Stimulated activated naive CD4-positive, alpha-beta T cell (primary cell): ENCODE measurements around the gene PODN.

ENCODE experiments used
- DNase-seq, 6 experiments: peaks; one replicate each; lab custom pipeline; 2025; lab: John Stamatoyannopoulos, UW

Gene PODN

DNA sequence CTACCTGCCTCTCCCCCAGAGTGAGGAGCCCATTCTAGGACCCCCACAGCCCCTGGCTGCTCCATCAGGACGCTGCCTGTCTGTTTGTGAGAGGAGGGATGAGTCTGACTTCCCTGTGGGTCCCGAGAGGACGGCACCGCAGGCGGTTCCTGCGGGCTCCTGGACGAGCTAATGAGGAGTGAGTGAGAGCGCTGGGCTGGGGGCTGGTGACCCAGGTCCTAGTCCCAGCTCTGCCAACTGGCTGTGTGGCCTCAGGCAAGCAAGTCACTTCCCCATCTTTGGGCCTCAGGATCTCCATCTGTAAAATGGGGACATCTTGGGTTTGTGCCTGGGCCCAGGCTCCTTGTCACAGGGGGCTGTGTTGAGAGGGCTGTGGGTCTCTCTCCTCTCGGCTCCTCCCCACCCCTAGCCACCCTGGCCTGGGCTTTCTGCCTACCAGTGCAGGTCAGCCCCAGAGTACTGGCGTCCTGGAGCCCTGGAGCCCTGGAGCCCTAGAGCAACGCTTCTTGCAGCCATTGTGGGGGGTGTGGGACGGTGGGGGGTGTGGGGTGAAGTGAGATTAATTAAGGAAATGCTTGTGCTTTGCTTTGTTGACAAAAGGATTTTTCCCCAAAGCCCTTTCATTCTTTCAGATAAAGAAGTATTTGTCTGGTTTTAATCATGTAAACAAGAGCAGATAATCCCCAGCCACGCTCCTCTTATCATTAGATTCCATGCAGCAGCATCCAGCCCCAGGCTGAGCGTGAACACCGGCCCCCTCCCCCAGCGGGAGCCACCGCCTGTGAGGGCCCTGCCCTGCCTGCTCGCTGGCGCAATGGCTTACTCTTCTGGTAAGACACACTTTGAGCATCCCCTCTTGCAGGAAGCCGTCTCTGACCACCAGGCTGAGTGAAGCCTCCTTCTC, 53.6 kb downstream of the PODN start:
- no peak for DNase-seq

DNA sequence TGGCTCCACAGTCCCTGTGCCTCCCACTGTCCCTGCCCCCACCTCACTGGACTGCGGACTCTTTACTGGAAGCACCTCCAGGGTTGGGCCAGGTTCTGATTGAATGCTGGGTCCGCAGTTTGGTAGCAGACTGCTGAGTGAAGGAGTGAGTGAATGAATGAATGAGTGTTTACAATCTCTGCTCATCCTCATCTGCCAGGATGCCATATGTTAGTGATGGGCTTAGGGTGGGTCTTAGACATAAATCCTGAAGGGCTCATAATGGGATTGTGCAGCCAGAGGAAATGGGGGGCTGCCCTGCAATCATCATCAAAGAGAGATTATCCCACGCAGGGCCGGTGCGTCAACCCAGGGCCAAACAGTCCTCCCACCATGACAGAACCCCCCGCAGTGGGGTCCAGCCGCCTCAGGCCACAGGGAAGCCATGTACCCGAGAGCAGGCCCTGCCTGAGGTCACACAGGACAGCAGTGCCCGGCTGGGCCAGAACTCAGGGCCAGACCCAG, 54.3 kb downstream of the PODN start:
- no peak for DNase-seq

DNA sequence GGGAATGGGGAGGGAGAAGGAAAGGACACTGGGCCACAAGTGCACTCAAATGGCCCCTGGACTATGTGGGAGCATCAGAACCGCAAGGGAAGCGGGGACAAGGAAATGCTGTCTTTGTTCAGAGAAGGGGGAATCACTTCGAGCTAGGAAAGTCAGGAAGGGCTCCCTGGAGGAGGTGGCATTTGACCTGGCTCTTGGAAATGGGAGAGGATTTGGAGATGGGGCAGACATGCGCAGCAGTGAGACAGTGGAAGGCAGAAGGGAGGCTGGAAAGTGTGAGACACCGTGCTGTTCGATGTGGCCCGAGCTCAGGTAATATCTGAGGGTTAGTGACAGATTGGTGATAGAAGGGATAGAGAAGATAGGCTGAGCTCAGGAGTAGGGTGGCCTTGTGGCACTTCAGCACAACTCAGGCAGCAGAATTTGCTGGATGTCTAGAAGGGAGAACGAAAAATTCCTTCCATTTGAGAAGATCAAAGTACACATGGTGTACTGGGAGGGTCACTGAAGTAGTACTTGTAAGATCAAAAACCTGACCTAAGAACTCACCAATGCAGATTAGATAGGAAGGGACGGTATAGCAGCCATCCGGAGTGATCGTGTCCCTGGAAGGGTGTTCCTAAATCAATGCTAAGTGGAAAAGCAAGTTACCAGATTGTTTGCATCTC, 55.1 kb downstream of the PODN start:
- DNase-seq, result no peak

DNA sequence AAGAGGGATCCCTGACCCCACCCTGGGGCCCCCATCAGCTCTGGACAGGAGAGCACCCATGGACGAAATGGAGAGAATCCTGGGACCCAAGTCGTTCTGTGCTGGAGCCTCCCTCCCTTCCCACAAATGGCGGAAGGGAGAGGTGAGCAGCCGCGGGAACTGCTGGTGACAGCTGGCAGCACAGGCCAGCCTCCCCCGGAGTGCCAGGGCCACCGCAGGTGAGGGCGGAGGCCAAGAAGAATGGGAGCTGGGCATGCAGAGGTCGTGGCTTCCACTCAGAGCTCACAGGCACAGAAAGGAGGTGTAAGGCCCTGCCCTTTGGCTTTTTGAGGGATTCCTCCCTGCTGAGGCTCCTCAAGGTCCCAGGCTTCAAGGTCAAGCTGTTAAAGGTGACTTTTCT, 55.8 kb downstream of the PODN start:
- DNase-seq, result no peak

DNA sequence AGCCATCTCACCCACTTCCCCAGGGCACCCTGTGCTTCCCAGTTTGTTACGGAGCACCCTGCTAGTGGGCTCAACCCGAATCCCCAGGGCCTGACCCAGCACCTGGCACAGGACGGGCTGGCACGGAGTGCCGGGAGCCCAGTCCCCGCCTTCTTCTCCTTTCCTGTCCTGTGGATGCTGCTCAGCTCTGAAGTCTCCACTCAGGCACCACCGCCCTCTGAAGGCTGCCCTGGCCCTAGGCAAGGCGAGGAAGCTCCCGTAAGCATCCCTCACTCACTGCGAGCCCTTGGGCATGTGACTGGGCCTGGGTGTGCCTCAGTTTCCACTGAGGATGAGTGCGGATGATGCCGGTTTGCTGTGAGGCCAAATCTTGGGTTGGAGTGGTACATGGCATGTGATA, 58.6 kb downstream of the PODN start:
- DNase-seq, result no peak

DNA sequence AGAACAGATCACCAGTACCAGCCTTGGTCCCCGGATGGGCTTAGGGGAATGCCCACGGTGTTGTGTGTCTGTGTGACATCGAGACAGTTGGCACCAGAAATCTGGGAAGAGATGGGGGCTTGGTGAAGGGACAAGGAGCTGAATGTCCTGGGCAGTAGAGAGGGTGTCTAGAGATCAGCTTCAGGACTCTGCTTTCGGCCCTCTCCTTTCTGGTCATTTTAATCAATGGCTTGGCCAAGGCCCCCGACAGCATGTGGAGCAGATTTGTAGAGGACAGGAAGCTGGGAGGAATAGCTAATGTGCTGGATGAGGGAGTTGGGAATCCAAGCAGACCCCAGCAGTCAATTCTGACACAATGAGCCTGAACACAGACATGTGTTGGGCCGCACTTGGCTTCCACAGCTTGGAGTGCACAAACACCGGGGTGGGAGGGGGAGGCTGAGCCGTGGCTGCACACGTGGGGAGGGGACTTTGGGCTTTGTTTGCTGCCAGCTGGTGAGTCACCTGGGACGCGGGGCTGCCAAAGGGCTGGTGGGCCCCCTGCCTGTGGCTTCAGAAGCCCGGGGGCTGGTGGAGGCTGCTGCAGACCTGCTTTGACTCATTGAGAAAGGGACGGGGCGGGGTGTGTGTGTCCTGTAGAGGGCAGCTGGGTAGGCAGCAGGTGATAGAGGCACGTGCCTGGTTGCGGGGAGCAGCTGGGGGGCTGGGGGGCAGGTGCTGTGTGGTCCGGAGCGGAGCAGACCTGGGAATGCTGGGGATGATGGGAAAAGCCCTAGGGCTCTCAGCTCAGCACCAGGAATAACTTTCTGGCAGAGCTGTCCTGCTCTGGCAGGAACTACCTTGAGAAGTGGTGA, 59.5 kb downstream of the PODN start:
- DNase-seq, result no peak

DNA sequence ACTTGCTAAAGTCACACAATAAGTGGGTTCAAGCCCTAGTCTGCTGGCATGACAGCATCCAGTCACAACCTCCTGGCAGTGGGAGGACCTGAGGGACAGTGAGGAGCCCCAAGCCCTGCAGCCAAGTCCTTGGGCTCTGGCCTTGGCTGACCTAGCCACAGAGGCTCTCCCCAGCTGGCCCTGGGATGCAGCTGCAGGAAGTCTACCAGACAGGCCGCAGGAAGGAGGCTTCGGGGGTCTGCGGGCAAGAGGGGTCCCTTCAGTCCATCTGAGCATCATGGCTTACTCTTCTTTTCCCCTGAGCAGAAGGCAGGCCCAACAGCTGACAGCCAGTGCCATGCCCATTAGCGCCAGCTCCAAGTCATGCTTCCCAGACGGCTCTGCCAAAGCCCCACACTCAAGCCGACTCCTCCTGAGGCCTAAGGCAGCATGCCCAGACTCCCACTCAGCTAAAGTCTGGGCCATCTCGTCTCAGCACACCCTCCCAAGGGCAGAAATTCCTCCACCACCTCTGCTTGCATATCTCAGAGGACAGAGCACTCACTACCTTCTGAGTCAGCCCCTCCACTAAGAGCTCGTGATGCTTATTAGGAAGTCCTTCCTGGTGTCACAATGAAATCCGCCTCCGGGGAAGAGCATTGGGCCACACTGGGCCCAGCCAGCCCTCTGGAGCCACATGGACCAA, 60.3 kb downstream of the PODN start:
- DNase-seq, result no peak

DNA sequence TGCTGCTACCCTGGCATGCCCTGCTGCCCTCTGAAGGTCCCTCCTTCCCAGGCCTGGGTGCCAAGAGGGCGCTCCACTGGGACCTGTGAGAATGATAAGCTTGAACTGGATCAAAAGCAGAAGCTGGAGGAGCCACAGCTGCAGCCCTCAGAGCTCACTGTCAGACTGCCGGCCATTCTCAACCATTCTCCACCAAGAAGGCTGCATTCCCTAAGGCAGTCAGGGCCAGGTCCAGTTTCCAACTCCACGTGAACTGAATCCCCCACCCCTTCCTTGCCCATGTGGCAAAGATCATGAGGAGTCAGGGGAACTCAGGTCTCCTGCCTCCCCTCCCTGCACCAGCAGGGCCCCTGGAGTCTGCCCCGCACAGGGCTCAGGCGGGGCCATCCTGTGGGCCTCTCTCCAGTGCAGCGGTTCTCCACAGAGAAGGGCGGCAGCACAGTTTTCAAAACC, 61.0 kb downstream of the PODN start:
- DNase-seq, result no peak

DNA sequence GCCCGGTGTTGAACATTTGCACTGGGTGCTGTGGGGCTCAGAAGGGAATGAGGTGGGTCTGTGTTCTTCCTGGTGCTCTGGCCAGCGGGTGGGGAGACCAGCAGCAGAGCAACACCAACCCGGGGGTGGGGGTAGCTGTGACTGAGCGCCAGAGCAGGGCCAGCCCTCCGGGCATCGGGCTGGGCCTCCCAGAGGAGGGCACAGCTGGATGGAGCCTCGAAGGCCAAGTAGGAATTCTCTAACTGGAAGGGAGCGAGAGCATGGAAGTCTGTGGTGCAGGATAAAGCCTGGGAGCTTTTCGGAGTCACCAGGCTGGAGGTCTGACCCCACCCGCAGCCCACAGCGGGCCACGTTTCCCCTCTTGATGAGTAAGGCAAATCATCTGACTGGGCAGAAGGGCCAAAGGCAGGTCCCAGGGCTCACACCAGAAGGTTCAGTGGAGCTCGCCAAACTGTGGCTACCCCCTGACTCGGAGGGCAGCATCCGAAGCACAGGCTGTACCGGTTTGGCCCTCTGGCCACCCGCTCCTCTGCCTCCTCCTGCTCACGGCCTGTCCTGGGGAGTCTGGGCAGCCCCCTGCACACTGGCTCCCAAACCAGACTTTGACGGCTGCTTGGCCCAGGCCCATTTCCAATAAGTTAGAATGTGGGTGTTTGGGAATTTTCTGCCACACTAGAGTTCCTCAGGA, 61.6 kb downstream of the PODN start:
- no peak for DNase-seq

DNA sequence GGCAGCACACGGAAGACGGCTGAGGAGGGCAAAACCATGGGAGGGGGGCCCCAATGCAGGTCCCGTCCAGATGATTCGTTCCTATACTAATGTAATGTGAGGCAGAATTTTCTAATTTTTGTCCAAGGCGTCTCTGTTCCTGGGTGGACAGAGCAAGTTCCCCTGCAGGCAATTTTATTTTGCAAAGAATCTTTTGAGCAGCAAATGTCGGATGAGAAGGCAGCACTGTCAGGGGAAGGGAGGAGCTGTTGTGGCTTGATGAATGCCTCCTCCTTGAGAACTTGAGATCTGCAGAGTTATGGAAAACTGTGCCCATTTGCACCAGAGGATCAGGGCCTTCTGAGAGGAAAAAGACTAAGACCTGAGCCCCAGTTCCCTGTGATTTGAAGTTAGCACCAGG, 63.1 kb downstream of the PODN start:
- no peak for DNase-seq

DNA sequence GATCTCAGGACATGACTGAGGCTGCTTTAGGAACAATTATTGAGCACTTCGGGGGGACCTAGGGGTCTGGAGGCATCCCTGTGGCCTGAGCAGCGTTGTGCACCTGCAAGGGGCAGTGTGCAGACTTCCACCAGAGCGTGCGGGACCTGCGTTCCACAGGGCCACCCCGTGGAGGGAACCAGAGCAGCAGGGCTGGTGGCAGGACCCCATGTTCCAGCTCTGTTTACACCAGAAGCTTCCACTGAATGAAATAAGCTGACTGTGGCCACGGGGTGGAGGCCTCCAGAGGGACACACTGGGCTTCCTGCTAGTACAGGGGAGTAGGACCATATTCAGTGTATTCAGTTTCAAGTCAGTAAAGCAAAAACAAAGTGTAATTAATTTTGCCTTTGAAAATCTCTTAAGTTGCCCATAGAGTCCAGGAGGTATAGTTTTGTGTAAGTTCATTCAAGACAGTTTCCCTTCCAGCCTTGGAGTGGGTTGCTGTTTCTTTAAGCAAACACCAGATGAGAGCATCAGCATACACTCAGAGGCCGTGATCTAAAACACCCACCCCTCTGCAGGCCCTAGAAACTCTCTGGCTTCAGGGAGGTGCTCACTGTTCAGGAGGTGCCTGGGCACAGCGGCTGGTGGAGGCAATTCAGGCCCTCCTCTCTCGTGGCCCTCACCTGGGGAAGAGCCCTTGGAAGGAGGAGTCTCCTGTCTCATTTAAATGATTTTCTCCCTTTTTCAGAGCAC, 63.8 kb downstream of the PODN start:
- no peak for DNase-seq

DNA sequence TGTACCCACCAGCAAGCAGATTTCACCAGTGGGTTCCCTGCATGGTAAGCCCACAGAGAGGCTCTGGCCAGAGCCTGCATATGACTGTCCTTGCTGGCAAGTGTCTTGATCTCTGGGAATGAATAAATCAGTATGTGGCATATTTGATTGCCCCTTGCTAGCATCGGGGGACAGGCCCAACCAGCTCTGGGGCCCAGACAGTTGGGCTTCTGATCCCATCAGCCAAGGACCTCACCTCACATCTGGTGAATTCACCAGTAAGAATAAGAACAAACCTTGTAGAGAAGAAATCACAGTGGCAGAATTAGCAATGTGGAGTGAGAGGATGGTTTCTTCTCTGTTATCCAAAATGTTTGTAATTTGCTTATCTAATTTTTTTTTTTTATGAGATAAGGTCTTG, 64.5 kb downstream of the PODN start:
- no peak for DNase-seq

DNA sequence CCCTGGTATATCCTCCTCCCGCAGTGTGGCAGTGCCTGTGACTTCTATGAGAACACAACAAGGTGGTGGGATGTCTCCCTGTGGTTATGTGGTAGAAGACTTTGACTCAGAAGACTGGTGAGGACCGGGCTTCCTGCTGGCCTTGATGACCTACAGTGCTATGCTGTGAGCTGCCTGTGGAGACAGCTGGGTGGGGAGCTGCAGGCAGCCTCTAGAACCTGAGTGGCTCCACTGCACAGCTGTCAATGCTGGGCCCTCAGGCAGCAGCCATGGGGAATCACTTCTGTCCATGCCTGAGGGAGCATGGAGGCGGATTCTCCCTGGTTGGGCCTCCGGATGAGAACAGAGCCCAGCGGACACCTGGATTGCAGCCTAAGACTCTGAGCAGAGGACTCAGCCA, 65.5 kb downstream of the PODN start:
- no peak for DNase-seq

DNA sequence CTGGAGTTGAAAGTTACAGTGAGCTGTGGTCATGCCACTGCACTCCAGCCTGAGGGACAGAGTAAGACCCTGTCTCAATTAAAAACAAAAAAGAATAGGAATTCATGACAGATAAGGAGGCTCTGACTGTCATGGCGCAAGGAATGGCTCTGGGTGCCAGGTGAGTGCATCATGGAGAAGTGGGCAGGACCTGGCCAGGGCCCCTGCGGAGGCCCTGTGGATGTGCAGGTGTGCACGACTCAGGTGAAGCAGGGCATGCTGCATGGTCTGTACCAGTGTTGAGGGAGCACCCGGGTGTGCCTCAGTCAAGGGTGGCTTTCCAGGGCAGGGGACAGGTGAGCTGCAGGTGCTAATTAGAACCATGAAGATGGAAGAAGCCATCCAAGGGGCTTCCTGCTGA, 66.4 kb downstream of the PODN start:
- DNase-seq, result no peak

DNA sequence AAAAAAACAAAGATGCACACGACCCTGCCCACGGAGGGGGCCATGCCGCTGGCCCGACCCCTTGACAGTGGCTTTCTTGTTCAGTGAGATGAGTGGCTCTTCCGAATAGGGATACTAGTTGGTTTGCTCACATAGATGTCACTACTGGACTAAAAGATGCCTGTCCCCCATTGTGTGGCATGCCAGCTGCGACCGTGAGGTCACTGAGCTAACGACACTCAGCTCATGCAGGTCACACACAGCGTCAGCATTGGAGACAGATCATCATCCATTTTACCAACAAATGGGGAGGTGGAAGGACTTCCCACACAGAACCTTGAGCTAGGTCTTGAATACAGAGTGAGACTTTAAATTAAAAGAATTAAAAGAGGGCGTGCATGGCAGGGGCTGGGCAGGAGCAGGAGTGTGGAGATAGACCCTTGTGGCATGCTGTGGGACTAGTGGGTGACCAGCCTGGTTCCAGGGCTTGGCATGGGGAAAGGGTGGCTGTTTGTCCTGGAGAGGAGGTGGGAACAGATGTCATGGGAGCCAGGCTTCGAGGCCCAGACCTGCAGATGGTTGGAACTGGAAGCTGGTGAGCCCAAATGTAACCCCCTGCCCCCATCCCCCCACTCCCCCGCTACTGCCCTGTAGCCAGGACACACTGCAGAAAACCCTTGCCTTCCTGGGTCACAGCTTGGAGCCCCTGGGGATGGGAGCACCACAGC, 68.0 kb downstream of the PODN start:
- DNase-seq, result no peak

DNA sequence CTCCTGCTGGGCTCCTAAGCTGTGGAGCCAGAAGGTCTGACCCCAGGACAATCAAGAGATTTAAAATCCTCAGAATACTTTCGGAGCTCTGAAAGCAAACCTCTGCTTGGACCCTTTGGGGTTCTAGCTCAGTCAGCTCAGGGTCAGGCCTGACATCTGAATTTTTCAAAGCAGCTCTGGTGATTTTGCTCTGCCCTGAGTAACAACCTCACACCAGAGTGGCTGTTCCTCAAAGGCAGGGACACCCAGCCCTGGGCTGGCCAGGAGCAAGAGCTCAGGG, 68.5 kb downstream of the PODN start:
- DNase-seq, result no peak

DNA sequence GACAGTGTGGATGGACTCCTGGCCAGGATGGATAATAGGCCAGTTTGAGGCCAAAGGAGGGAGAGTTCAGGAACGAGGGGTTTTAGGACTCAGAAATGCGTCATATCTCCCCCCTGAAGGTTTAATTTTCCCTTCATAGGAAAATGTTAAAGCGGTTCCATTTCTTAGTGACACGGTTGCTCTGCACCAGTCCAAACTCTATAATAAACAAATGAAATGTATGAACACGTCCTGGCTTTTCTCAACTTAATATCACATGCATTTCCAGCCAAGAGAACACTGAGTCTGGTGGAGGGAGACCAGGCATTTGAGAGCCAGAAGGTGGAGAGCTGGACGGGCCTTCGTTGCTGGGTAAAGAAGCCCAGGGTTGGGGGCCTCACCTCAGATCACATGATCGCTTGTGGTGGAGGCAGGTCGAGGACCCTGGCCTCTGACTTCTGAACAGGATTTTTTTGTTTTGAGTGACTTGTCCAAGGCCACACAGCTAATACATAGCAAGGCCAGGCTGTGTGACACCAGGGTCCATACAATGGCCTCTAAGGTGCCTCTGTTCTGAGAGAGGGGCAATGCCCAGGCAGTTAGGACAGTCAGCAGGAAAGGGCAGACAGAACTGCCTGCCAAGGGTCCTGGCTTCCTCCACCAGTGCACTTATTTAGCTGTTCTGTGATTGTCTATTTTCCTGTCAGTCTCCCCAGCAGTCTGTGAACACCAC, 69.0 kb downstream of the PODN start:
- DNase-seq, result no peak

DNA sequence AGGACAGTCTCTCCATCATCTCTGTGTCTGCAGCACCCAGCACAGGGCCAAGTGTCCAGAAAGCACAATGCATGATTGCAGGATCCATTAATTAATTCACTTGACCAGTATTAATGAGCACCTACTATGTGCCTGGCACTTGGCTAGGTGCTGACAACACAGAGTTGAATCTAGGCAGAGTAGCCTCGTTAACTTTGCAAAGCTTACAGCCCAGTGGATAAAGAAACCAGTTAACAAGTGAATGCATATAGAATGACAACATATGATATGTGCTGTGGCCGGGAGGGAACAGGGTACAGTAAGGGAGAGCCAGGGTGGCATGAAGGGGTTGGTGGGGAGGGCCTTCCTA, 69.6 kb downstream of the PODN start:
- no peak for DNase-seq

DNA sequence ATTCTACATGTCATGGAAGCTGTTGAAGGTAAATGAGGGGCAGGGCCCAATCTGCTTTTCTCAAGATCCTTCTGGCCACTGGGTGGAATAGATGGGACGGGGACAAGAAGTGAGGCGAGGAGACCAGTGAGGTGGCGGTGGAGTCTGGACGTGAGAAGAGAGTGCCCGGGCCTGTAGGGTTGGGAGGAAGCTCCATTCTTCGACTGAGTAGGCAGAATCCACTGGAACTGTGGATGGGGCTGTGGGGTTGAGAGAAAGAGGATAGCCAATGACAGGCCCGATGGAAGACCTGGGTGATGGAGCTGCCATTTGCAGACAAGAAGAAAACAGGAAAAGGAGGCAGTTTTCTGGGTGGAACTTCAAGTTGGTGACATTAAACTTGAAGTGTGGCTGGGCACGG, 70.2 kb downstream of the PODN start:
- DNase-seq, result no peak
